SK-N-SH (cell line): ENCODE measurements around the gene NAA10.

ENCODE experiments used
- CHD2 ChIP-seq: fragments of 150-350 bp; IDR thresholded peaks from 2 replicates; pipeline ENCODE4 v1.6.1; 2018; ENCODE audit warnings: low read length; ENCODE audit not compliant: partially characterized antibody
- EP300 ChIP-seq, 2 experiments: IDR thresholded peaks; 2 replicates each; pipeline versions ENCODE4 v1.4.0 to v1.6.1; 2012; ENCODE audit warnings: borderline replicate concordance in 1 of 2, low read depth in 1 of 2, low read length in 1 of 2
- MXI1 ChIP-seq: IDR thresholded peaks from 2 replicates; pipeline ENCODE4 v1.6.1; 2012; ENCODE audit warnings: mild to moderate bottlenecking, low read depth, low read length, improper control_type of control experiment
- NRF1 ChIP-seq: IDR thresholded peaks from 2 replicates; pipeline ENCODE4 v1.6.1; 2012; ENCODE audit warnings: low read depth, mild to moderate bottlenecking, low read length
- RAD21 ChIP-seq: IDR thresholded peaks from 2 replicates; pipeline ENCODE4 v1.6.1; 2012; ENCODE audit warnings: mild to moderate bottlenecking, low read length
- RCOR1 ChIP-seq: fragments of 150-350 bp; IDR thresholded peaks from 2 replicates; pipeline ENCODE4 v1.6.1; 2017; ENCODE audit warnings: antibody characterized with exemption, low read length
- TAF1 ChIP-seq: IDR thresholded peaks from 2 replicates; pipeline ENCODE4 v1.6.1; 2012; ENCODE audit warnings: low read depth, mild to moderate bottlenecking, low read length, moderate library complexity, borderline replicate concordance
- TF ChIP-seq, protein P1 (sequence below): fragments of 200-600 bp; sonication (generic); IDR thresholded peaks from 2 replicates; pipeline ENCODE4 v1.6.1; 2017; ENCODE audit warnings: antibody characterized with exemption, mild to moderate bottlenecking, moderate library complexity
- TF ChIP-seq, protein P2 (sequence below): IDR thresholded peaks from 2 replicates; pipeline ENCODE4 v1.4.0; 2012; ENCODE audit warnings: low read depth, borderline replicate concordance
- TF ChIP-seq, protein P3 (sequence below): fragments of 150-350 bp; IDR thresholded peaks from 2 replicates; pipeline ENCODE4 v1.6.1; 2017; ENCODE audit warnings: antibody characterized with exemption, low read length, low read depth, borderline replicate concordance
- TF ChIP-seq, protein P4 (sequence below): IDR thresholded peaks from 2 replicates; pipeline ENCODE4 v1.6.1; 2012; ENCODE audit warnings: mild to moderate bottlenecking, low read depth, low read length, moderate library complexity

DNA sequence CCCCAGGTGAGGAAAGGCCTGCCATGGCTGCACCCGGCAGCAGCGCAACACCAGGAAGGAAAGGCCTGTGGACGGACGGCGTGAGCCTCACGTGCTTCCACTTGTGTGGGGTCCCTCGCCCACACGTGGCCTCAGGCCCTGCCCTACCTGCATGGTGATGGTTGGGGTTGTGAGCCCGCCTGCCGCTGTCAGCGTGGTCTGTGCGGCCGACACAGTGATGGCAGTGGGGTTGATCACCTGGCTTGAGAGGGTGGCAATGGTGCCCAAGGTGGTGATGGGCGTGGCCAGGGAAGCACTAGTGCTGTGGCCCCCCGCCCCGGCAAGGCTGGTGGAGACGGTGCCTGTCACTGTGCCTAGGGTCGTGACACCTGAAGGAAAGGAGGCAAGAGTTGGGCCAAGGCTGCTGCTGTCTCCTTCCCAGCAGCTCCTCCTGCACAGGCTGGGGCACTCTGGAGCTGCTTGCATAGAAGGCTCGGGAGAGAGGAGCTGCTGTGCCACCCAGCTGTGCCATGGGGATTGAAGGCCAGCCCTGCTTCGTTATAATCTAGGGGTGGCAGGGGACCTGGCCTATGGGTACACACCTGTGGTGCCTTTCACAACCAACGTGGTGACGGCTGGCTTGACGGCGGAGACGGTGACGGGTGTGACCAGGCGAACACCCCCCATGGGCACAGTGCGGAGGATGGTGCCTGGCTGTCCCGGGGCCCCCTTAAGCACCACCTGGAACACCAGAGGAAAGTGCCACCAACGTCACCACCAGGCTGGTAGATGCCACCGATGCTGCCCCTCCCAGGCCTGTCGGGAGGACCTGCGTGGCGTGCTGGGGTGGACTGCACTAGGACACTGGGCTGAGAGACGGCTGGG lies 21.4 kb upstream of the NAA10 start:
- TF ChIP-seq, protein P1, sequence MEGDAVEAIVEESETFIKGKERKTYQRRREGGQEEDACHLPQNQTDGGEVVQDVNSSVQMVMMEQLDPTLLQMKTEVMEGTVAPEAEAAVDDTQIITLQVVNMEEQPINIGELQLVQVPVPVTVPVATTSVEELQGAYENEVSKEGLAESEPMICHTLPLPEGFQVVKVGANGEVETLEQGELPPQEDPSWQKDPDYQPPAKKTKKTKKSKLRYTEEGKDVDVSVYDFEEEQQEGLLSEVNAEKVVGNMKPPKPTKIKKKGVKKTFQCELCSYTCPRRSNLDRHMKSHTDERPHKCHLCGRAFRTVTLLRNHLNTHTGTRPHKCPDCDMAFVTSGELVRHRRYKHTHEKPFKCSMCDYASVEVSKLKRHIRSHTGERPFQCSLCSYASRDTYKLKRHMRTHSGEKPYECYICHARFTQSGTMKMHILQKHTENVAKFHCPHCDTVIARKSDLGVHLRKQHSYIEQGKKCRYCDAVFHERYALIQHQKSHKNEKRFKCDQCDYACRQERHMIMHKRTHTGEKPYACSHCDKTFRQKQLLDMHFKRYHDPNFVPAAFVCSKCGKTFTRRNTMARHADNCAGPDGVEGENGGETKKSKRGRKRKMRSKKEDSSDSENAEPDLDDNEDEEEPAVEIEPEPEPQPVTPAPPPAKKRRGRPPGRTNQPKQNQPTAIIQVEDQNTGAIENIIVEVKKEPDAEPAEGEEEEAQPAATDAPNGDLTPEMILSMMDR = no peak
- TF ChIP-seq MXI1 (no peak), TAF1 (no peak), RAD21 (no peak), RCOR1 (no peak), EP300 (IDR thresholded peaks at IDR 0.05; ENCODE audit: borderline replicate concordance in 1 of 2, low read depth in 1 of 2, low read length in 1 of 2) (no peak), NRF1 (no peak), CHD2 (no peak)
- TF ChIP-seq, protein P2, sequence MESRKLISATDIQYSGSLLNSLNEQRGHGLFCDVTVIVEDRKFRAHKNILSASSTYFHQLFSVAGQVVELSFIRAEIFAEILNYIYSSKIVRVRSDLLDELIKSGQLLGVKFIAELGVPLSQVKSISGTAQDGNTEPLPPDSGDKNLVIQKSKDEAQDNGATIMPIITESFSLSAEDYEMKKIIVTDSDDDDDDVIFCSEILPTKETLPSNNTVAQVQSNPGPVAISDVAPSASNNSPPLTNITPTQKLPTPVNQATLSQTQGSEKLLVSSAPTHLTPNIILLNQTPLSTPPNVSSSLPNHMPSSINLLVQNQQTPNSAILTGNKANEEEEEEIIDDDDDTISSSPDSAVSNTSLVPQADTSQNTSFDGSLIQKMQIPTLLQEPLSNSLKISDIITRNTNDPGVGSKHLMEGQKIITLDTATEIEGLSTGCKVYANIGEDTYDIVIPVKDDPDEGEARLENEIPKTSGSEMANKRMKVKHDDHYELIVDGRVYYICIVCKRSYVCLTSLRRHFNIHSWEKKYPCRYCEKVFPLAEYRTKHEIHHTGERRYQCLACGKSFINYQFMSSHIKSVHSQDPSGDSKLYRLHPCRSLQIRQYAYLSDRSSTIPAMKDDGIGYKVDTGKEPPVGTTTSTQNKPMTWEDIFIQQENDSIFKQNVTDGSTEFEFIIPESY = no peak
- TF ChIP-seq, protein P3, sequence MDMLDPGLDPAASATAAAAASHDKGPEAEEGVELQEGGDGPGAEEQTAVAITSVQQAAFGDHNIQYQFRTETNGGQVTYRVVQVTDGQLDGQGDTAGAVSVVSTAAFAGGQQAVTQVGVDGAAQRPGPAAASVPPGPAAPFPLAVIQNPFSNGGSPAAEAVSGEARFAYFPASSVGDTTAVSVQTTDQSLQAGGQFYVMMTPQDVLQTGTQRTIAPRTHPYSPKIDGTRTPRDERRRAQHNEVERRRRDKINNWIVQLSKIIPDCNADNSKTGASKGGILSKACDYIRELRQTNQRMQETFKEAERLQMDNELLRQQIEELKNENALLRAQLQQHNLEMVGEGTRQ = no peak
- TF ChIP-seq, protein P4, sequence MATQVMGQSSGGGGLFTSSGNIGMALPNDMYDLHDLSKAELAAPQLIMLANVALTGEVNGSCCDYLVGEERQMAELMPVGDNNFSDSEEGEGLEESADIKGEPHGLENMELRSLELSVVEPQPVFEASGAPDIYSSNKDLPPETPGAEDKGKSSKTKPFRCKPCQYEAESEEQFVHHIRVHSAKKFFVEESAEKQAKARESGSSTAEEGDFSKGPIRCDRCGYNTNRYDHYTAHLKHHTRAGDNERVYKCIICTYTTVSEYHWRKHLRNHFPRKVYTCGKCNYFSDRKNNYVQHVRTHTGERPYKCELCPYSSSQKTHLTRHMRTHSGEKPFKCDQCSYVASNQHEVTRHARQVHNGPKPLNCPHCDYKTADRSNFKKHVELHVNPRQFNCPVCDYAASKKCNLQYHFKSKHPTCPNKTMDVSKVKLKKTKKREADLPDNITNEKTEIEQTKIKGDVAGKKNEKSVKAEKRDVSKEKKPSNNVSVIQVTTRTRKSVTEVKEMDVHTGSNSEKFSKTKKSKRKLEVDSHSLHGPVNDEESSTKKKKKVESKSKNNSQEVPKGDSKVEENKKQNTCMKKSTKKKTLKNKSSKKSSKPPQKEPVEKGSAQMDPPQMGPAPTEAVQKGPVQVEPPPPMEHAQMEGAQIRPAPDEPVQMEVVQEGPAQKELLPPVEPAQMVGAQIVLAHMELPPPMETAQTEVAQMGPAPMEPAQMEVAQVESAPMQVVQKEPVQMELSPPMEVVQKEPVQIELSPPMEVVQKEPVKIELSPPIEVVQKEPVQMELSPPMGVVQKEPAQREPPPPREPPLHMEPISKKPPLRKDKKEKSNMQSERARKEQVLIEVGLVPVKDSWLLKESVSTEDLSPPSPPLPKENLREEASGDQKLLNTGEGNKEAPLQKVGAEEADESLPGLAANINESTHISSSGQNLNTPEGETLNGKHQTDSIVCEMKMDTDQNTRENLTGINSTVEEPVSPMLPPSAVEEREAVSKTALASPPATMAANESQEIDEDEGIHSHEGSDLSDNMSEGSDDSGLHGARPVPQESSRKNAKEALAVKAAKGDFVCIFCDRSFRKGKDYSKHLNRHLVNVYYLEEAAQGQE = no peak
